ENCODE measurements around the gene ATP6V0D1. TPM values are rescaled to one million over a fixed set of nuclear protein-coding genes. Genes with fewer than 3 reads are reported as not detected.
A peak's percentile ranks its signal among the peaks of the same experiment; 100 is the strongest.

Gene ATP6V0D1
- total RNA-seq, 1 experiment from 2014 or later: 43.0 TPM

- H2BK5ac ChIP-seq (ENCODE audit: insufficient read length, low read length): no peak overlapping the region
- no peak overlapping the region for H2BK20ac ChIP-seq (ENCODE audit: low read depth, low read length, poor library complexity, severe bottlenecking)
- H3K9me3 Mint-ChIP-seq: peaks cover 3 to 4% of the 10 kb centered on the region in 2 experiments; a peak in 3 of 5 replicates
- peaks cover 0 to 9% of the 10 kb centered on the region in 2 experiments; a peak in 3 of 4 replicates for H3K4me1 Mint-ChIP-seq
- H2BK120ac ChIP-seq (ENCODE audit: low read depth, low read length, poor library complexity, severe bottlenecking): no peak overlapping the region
- DNase-seq: peak; percentile 97
- no peaks in the 10 kb centered on the region for H3K4me1 ChIP-seq (ENCODE audit: insufficient read depth, low read length)
- peaks cover 91% of the 10 kb centered on the region for H3K27me3 Mint-ChIP-seq (ENCODE audit: low read depth)
- H3K4me2 ChIP-seq (ENCODE audit: insufficient read depth, insufficient read length, low read length): peak overlapping the region; percentile 53
- H3T11ph ChIP-seq (ENCODE audit: low read length): no peak overlapping the region
- H3K79me1 ChIP-seq (ENCODE audit: insufficient read depth, low read depth, low read length, poor library complexity, severe bottlenecking): no peaks in the 10 kb centered on the region
- H2BK12ac ChIP-seq (ENCODE audit: insufficient read length, low read depth, low read length): no peak overlapping the region
- H3K56ac ChIP-seq (ENCODE audit: insufficient read length, low read depth, low read length): no peak overlapping the region
- H3K4me3 Mint-ChIP-seq: peak overlapping the region; percentile 68 to 84
- H3K27ac Mint-ChIP-seq: peak overlapping the region in 2 of 3 experiments; percentile 96 to 98; a peak in 4 of 7 replicates
- no peak overlapping the region for H4K91ac ChIP-seq (ENCODE audit: insufficient read length, low read depth, low read length)
- H4K20me1 ChIP-seq (ENCODE audit: control insufficient read depth, insufficient read depth, insufficient read length): no peaks in the 10 kb centered on the region
- no peak overlapping the region for H2AFZ ChIP-seq (ENCODE audit: low read length)
- no peak overlapping the region for H3K23ac ChIP-seq (ENCODE audit: insufficient read length, low read depth, low read length)
- H3K23me2 ChIP-seq (ENCODE audit: insufficient read length, low read depth, low read length, poor library complexity, severe bottlenecking): no peaks in the 10 kb centered on the region
- no peak overlapping the region for H2AK5ac ChIP-seq (ENCODE audit: insufficient read length, low read length)
- no peak overlapping the region for H3K9ac ChIP-seq (ENCODE audit: extremely low read depth, insufficient read length, low read length)
- H3K27ac ChIP-seq (ENCODE audit: insufficient read length, low read depth, low read length): no peak overlapping the region
- TF ChIP-seq CTCF (conservative IDR thresholded peaks at IDR 0.05): peak; percentile 75
- H3K9me3 ChIP-seq (ENCODE audit: control insufficient read depth, low read depth, low read length): no peaks in the 10 kb centered on the region
- H3K79me2 ChIP-seq (ENCODE audit: insufficient read depth, low read length): no peaks in the 10 kb centered on the region
- WGBS (ENCODE audit: extremely low coverage, insufficient read length, low lambda C conversion rate): no CpG with 5 or more reads among the region's 25 CpGs
- H4K8ac ChIP-seq (replicated peaks; ENCODE audit: insufficient read length, low read depth, low read length): no peak overlapping the region
- no peak overlapping the region for H3K4ac ChIP-seq (ENCODE audit: low read depth, low read length)
- H4K5ac ChIP-seq (ENCODE audit: insufficient read length, low read depth, low read length): no peak overlapping the region
- H2BK15ac ChIP-seq (ENCODE audit: low read depth, low read length): no peak overlapping the region
- peak overlapping the region; percentile 43 for H3K18ac ChIP-seq (ENCODE audit: insufficient read length, low read depth, low read length)
- no peaks in the 10 kb centered on the region; the same call in 1 of the 2 replicates for H3K27me3 ChIP-seq (ENCODE audit: insufficient read depth, low read length)
- no peak overlapping the region for H3K14ac ChIP-seq (ENCODE audit: insufficient read depth, low read length)
- H3K36me3 Mint-ChIP-seq (ENCODE audit: insufficient read depth in 1 of 3, low read depth in 3 of 3): no peaks in the 10 kb centered on the region
These were observed 40.3 kb upstream of the ATP6V0D1 start for GRCh38 chr16:67521095-67521804.

Measured in H9 (cell line).